ENCODE measurements around the gene ADK. TPM values are rescaled to one million over a fixed set of nuclear protein-coding genes. Genes with fewer than 3 reads are reported as not detected.

Gene ADK
- total and polyA plus RNA-seq, 2 of the 13 experiments (the other 11 are each of a cell fraction or from before 2014, with no cell fraction given), result 48.6 to 79.1 TPM

DNA sequence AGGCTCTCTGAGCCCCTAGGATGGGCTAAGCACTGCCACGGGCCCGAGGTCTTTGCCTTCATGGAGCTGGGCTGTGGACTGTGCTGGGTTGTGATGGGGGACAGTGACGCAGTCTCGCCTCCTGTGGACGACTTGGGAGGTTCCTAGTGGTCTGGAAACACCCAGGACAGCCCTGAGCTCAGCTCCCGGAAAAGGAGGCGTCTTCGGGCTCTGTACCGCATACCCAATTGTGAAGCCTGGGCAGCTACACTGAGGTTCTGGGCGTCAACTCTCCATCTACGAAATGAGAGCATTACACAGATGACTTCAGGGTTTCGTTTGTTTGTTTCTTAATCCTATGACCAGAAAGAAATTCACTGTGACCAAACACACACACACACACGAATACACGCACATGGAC is 595.8 kb downstream of the ADK start (continued):
- TF ChIP-seq, protein P1, sequence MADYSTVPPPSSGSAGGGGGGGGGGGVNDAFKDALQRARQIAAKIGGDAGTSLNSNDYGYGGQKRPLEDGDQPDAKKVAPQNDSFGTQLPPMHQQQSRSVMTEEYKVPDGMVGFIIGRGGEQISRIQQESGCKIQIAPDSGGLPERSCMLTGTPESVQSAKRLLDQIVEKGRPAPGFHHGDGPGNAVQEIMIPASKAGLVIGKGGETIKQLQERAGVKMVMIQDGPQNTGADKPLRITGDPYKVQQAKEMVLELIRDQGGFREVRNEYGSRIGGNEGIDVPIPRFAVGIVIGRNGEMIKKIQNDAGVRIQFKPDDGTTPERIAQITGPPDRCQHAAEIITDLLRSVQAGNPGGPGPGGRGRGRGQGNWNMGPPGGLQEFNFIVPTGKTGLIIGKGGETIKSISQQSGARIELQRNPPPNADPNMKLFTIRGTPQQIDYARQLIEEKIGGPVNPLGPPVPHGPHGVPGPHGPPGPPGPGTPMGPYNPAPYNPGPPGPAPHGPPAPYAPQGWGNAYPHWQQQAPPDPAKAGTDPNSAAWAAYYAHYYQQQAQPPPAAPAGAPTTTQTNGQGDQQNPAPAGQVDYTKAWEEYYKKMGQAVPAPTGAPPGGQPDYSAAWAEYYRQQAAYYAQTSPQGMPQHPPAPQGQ (CRISPR knock-in tag; IDR thresholded peaks at IDR 0.05; ENCODE audit: borderline replicate concordance), result no peak
- no peak for TF ChIP-seq ZC3H13 (CRISPR knock-in tag; IDR thresholded peaks at IDR 0.05)
- TF ChIP-seq ZNF317 (CRISPR knock-in tag; IDR thresholded peaks at IDR 0.05), result no peak

DNA sequence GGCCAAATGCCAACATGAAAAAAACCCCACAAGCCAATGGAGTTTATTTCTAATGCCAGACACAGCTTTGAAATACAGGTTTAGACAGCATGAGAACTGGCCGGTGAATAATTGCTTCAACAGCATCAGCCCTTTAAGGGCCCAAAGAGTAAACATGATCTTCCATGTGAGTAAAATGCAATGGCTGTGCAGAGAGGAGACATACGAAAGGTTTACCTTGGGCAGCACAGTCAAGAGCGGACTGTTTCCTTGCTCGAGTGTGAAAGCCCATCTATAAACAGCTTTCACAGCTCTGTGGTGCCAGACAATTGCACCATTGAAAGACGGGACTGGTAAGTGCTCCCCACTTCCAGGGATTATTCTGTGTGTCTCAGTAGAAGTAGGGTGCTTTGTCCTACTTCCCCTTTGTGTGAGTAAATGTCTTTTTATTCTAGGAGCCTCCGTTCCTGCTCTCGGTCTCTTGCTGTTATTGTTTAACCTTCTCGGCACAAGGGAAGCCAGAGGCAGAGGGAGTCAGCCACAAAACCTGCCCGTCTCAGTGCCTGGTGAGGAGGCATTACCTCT is 597.5 kb downstream of the ADK start:
- H3K4me1 ChIP-seq (ENCODE audit: insufficient read depth, low read length), result peaks cover 23% of the 10 kb centered on the region
- H3K27ac ChIP-seq (ENCODE audit: extremely low read length, insufficient read depth, low read length), result no peak overlapping the region
- ATAC-seq, result peak; percentile 77
- FAIRE-seq, result peak; percentile 61
- intact Hi-C loops (cut with micrococcal nuclease; ENCODE audit: unreplicated experiment) (no loop called here), in situ Hi-C loops (cut with HindIII; ENCODE audit: extremely low pct_ligation_motif_present, low pct_unique_long_range_greater_than_20kb) (no loop called here)
- H3K79me2 ChIP-seq (ENCODE audit: insufficient read depth, low read length), result no peaks in the 10 kb centered on the region
- H3K9me3 ChIP-seq (ENCODE audit: low read length), result no peaks in the 10 kb centered on the region
- BruUV-seq (replicated peaks), result no TSS peak
- no peaks in the 10 kb centered on the region for H3K36me3 ChIP-seq (replicated peaks in 1 of 2; ENCODE audit: control insufficient read depth in 1 of 2, insufficient read depth in 2 of 2, low read length in 2 of 2)
- H3K4me2 ChIP-seq (ENCODE audit: low read depth, low read length), result peak overlapping the region; percentile 94
- WGBS (ENCODE audit: low lambda C conversion rate), result 2% methylated on average over 7 of the region's 9 CpGs
- DNase-seq (ENCODE audit: low spot score), result no peak
- peak overlapping the region; percentile 55 to 62 (median 55) for H3K4me3 ChIP-seq (replicated peaks in 1 of 3; ENCODE audit: insufficient read depth in 1 of 3, low read depth in 2 of 3, low read length in 3 of 3)
- H3K9ac ChIP-seq (ENCODE audit: insufficient read depth, low read depth, low read length), result peak overlapping the region; percentile 49
- H3K27me3 ChIP-seq (ENCODE audit: control insufficient read depth in 1 of 2, insufficient read depth in 2 of 2, low read length in 2 of 2), result peaks cover 0 to 1% of the 10 kb centered on the region in 2 experiments; a peak in 2 of 5 replicates
- ChIA-PET CTCF (ENCODE audit: low intra/inter-chr PET ratio, low total read pairs) (no interaction called here), POLR2A (interaction anchor here (0.8 to 1.0 kb wide), 3 partner anchors 16 to 73 kb away, joined by 3 to 5 read pairs (median 3); no protein-coding TSS in a partner anchor)
- H2AFZ ChIP-seq (ENCODE audit: low read length), result peak overlapping the region; percentile 67
- no peaks in the 10 kb centered on the region for H4K20me1 ChIP-seq (ENCODE audit: insufficient read depth, low read length)
- TF ChIP-seq RORA (CRISPR knock-in tag; IDR thresholded peaks at IDR 0.05) (no peak), FOXA1 (IDR thresholded peaks at IDR 0.05) (no peak), FOXA1 (CRISPR knock-in tag; IDR thresholded peaks at IDR 0.05) (0 out of 2 replicates have a peak, but pooled peaks have one; percentile 31), ZSCAN12 (CRISPR knock-in tag; IDR thresholded peaks at IDR 0.05) (no peak), ZNF263 (CRISPR knock-in tag; IDR thresholded peaks at IDR 0.05) (peak; percentile 66), FOXA3 (CRISPR knock-in tag; IDR thresholded peaks at IDR 0.05) (peak; percentile 46), TBX2 (CRISPR knock-in tag; IDR thresholded peaks at IDR 0.05; ENCODE audit: borderline replicate concordance) (0 out of 2 replicates have a peak, but pooled peaks have one; percentile 22), GABPA (IDR thresholded peaks at IDR 0.05; ENCODE audit: low read depth, low read length) (no peak), GABPA (CRISPR knock-in tag; IDR thresholded peaks at IDR 0.05; ENCODE audit: low read depth) (no peak), ZNF292 (CRISPR knock-in tag; IDR thresholded peaks at IDR 0.05; ENCODE audit: borderline replicate concordance, low read depth) (peak; percentile 17; the same call in 1 of the 2 replicates)
- TF ChIP-seq, protein P2, sequence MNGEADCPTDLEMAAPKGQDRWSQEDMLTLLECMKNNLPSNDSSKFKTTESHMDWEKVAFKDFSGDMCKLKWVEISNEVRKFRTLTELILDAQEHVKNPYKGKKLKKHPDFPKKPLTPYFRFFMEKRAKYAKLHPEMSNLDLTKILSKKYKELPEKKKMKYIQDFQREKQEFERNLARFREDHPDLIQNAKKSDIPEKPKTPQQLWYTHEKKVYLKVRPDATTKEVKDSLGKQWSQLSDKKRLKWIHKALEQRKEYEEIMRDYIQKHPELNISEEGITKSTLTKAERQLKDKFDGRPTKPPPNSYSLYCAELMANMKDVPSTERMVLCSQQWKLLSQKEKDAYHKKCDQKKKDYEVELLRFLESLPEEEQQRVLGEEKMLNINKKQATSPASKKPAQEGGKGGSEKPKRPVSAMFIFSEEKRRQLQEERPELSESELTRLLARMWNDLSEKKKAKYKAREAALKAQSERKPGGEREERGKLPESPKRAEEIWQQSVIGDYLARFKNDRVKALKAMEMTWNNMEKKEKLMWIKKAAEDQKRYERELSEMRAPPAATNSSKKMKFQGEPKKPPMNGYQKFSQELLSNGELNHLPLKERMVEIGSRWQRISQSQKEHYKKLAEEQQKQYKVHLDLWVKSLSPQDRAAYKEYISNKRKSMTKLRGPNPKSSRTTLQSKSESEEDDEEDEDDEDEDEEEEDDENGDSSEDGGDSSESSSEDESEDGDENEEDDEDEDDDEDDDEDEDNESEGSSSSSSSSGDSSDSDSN (CRISPR knock-in tag; IDR thresholded peaks at IDR 0.05), result 0 out of 2 replicates have a peak, but pooled peaks have one; percentile 26
